NK-92 (cell line): ENCODE data around the gene UGT1A5.
"Not testable (repeated sequence)": the region's sequence is repeated elsewhere in the genome, so short reads cannot be mapped to it uniquely, and the experiment has no call there.

Source experiments
- DNase-seq: peaks from one replicate; lab custom pipeline; 2025; ENCODE audit not compliant: unreplicated experiment; lab: John Stamatoyannopoulos, UW

The UGT1A5 gene

DNA sequence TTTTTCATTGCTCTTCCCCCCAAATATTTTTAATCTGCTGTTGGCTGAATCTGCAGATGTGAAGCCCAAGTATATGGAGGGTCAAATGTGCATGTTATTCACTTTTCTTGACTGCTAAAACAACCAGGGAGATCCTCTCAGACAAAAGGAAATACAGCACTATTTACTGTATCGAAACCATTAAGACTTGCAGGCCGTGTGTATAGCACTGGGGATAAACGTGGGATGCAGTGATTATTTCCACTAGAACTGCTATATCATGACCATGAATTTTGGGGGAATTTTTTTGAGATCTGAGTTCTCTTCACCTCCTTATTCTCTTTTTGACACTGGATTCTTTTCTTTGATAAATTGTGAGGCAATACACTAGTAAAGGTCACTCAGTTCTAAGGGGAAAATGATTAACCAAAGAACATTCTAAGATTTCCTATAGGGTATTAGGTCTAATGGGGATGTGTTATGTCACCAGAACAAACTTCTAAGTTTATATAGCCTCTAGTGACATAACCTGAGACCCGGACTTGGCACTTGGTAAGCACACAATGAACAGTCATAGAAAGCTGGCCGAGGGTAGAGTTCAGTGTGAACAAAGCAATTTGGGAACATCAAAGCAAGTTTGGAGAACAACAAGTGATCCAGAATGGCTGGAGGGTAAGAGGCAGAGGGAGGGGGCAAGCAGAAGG, 32.5 kb downstream of the UGT1A5 start:
- no peak for DNase-seq

DNA sequence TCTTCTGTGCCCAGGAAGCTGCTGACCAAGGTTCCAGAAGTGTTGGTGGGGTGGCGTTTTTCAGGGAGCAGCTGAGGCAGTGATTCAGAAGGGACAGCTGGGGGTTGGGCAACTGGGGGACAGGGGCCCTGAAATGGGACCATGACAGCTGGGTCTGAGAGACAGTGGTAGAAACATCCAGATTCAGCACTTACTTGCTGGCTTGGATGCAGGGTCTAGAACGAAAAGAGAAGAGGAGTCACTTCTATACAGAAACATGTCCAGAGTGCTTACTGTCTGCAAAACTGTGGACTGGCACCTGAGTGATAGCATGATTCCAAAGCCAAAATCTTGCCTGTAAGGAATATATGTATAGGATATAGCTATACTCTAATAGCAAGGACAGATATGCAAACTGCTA, 33.1 kb downstream of the UGT1A5 start:
- not testable (repeated sequence) for DNase-seq

DNA sequence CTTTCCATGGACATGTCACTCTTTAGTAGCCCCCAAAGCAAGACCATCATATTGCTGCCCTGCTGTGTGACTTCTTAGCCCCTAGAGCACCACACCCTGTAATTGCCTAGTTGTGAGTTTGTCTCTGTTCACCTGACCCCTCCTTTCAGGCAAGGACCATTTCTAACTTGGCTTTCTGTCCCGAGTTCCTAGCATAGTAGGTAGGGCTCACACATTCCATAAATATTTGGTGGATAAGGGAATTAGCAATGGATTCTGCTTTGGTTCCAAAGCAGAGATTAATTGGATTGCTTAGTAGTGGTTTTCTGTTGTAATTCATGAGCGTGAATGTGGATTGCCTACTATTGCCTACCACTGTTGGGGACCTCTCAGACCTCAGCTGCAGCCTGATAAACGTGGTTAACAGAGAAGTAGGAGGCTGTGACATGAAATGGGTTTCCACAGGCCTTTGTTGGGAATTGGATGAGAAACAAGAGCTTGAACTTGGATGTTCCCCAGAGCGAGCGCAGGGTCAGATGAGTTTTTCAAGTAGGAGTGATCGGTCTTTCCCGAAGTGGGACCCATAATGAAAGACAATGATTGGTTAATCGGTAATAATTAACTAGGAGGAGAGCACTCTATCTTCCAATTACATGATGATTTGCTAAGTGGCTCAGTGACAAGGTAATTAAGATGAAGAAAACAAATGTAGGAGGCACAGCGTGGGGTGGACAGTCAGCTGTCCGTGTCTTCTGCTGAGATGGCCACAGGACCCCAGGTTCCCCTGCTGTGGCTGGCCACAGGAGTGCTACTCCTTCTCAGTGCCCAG, 34.0 kb downstream of the UGT1A5 start:
- no peak for DNase-seq

DNA sequence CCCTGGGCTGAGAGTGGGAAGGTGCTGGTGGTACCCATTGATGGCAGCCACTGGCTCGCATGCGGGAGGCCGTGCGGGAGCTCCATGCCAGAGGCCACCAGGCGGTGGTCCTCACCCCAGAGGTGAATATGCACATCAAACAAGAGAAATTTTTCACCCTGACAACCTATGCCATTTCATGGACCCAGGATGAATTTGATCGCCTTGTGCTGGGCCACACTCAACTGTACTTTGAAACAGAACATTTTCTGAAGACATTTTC, 34.5 kb downstream of the UGT1A5 start:
- no peak for DNase-seq

DNA sequence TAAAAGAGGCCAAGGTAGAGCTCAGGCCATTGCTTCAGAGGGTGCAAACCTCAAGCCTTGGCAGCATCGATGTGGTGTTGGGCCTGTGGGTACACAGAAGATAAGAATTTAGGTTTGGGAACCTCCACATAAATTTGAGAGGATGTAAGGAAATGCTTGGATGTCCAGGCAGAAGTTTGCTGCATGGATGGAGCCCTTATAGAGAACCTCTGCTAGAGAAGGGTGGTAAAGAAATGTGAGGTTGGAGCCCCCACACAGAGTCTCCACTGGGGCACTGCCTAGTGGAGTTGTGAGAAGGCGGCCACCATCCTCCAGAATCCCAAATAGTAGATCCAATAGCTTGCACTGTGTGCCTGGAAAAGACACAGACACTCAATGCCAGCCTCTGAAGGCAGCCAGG, 38.0 kb downstream of the UGT1A5 start:
- DNase-seq = not testable (repeated sequence)

DNA sequence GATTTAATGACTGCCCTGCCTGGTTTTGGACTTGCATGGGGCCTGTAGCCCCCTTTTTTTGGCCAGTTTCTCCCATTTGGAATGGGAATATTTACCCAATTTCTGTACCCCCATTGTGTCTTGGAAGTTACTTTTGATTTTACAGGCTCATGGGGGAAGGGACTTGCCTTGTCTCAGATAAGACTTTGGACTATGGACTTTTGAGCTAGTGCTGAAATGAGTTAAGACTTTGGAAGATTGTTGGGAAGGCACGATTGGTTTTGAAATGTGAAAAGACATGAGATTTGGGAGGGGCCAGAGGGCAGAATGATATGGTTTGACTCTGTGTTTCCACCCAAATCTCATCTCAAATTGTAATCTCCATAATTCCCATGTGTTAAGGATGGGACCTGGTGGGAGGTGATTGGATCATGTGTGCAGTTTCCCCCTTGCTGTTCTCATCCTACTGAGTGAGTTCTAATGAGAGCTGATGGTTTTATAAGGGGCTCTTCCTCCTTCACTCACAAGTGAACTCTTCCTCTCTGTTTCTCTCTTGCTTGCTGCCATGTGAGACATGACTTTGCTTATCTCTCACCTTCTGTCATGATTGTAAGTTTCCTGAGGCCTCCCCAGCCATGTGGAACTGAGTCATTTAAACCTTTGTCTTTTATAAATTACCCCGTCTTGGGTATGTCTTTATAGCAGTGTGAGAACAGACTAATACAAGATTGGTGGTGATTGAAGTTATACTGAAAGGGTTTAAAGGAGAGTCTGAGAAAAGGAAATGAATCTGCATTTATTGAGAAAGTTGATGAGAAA, 38.7 kb downstream of the UGT1A5 start:
- not testable (repeated sequence) for DNase-seq

DNA sequence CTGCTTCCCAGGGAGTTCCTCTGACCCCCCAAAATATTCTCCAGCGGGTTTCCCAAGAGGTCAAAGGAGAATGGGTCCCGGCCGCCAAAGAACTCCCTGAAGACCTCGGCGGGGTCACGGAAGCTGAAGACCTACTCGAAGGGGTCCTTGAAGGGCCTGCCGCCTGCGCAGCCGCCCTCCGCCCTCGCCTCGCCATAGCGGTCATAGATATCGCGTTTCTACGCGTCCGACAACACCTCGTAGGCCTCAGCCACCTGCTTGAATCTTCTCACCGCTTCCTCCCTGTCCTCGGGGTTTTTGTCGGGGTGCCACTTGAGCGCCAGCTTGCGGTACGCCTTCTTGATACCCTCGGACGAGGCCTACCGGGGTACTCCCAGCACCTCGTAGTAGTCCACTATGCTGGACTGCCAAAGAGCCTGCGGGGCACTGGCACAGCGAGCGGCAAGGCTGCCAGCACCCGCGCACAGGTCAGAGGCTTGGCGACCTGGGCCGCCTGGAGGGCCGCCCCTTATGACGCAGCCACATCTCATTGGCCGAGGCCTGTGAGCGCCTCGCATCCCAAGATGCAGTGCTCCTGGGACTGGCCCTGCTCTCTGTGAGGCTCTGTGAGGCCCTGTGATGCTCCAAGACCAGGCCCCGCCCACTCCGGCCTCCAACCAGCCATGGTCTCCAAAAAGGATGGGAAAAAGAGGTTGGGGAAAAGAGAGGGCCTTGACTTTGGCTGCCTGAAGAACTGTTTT, 42.3 kb downstream of the UGT1A5 start:
- DNase-seq = no peak

DNA sequence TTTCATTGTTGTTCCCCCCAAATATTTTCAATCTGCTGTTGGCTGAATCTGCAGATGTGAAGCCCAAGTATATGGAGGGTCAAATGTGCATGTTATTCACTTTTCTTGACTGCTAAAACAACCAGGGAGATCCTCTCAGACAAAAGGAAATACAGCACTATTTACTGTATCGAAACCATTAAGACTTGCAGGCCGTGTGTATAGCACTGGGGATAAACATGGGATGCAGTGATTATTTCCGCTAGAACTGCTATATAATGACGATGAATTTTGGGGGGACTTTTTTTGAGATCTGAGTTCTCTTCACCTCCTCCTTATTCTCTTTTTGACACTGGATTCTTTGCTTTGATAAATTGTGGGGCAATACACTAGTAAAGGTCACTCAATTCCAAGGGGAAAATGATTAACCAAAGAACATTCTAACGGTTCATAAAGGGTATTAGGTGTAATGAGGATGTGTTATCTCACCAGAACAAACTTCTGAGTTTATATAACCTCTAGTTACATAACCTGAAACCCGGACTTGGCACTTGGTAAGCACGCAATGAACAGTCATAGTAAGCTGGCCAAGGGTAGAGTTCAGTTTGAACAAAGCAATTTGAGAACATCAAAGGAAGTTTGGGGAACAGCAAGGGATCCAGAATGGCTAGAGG, 43.8 kb downstream of the UGT1A5 start:
- DNase-seq = no peak

DNA sequence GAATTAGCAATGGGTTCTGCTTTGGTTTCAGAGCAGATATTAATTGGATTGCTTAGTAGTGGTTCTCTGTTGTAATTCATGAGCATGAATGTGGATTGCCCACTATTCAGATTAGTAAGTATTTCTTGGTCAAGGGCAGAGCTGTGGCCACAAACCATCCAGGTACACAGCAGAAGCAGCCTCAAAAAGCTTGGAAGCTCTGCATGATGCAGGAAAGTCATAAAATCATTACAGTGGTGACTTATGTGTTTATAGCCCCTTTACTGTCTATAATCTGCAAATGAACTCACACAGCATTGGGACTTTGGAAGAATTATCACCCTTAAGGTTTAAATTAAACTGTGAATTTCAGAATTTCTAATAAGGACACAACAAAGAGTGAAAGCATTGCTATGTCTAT, 45.4 kb downstream of the UGT1A5 start:
- DNase-seq = no peak

DNA sequence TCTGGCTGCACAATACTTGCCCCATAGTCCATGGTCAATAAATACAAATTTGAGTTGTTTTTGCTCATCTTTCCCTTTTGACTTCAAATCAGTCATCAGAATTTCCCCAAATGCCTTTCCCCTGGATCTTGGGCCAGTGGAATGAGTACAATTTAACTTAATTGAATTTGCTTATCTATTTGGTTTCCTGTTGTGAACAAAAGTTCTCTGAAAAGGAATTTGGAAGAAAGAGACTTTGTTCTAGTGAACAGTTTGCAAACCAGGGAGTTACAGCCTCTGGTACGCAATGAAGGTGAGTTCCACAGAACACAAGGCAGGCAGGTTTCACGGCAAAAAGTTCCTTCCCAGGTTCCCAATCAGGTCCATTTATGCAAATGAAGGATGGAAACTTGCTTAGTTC, 46.1 kb downstream of the UGT1A5 start:
- no peak for DNase-seq

DNA sequence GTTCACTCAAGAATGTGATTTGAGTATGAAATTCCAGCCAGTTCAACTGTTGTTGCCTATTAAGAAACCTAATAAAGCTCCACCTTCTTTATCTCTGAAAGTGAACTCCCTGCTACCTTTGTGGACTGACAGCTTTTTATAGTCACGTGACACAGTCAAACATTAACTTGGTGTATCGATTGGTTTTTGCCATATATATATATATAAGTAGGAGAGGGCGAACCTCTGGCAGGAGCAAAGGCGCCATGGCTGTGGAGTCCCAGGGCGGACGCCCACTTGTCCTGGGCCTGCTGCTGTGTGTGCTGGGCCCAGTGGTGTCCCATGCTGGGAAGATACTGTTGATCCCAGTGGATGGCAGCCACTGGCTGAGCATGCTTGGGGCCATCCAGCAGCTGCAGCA, 47.3 kb downstream of the UGT1A5 start, which contains the start of gene UGT1A1:
UGT1A1 (plus strand) TSS at position 228 of the 400 bp plus-strand sequence; CDS start at position 246, 18 bp downstream.
- DNase-seq = no peak

DNA sequence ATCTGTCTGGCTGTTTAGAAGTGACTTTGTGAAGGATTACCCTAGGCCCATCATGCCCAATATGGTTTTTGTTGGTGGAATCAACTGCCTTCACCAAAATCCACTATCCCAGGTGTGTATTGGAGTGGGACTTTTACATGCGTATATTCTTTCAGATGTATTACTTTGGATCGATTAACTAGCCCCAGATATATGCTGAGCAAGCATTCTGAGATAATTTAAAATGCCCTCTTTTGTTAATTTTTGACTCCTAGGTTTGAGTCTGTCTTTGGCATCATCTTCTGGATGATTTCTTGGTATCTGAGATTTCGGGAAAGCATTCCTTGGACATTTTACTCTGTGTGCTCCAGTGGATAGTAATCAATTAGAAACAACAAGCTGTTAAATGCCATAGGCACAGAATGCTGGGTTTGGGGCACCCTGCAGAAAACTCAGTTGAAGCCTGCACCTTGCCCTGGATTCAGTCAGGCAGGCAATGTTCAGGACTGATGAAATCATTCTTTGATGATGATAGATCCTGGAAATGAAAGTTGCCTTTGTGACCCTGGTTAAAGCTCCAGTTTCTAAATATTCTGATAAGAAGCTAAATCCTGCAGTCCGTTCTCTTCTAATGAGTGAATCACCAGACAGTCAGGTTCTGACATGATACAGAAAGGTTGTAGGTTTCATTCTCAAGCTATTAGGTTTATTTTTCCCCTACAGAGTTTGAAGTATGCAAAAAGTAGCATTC, 48.5 kb downstream of the UGT1A5 start:
- no peak for DNase-seq

DNA sequence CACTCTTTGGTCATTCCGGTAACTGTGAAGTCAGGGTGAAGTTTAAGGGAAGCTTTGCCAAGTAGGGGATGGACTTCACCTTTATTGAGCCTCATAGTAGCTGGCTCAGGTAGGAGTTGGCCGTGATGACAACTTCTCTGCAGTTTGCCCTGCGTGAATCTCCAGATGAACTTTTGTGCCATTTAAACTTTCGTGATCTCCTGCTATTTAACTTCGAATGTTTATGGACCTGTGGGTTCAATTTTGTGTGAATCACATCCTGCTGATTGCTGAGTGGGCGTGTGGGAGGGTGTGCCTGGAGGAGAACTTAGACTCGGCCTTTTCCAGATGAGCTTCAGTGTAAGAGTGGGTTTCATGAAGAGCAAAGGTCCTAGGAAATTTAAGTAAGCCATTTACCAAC, 51.6 kb downstream of the UGT1A5 start:
- no peak for DNase-seq

DNA sequence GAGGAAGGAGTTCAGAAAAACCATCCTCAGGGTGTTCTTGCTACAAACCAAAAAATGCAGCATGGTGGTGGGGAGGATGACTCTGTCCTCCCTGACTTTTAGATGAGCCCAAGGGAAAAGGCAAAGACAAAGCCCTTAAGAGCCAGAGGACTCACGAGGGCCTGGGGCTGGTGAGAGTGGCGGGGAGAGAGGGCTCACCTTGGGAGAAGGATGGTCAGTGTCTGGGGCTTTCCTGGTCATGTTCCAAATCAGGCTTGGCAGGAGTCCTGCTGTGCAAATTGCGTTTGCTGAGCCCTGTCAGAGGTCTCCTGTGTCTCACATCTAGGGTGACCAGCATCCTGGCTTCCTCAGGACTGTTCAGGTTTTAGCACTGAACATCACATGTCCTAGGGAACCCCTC, 52.1 kb downstream of the UGT1A5 start:
- DNase-seq = no peak

DNA sequence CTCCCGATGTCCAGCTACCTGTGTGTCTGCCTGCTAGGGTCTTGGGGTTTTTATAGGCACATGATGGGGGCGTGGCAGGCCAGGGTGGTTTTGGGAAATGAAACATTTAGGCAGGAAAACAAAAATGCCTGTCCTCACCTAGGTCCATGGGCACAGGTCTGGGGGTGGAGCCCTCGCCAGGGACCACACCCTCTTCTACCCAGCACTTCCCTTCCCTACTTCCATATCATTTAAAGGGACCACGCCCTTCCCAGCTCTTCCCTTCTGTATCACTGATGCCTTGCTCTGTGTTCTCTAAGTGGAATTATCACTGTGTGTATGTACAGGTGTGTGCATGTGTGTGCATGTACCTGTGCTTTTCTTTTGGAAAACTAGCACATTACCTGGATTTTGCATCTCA, 53.7 kb downstream of the UGT1A5 start:
- no peak for DNase-seq

DNA sequence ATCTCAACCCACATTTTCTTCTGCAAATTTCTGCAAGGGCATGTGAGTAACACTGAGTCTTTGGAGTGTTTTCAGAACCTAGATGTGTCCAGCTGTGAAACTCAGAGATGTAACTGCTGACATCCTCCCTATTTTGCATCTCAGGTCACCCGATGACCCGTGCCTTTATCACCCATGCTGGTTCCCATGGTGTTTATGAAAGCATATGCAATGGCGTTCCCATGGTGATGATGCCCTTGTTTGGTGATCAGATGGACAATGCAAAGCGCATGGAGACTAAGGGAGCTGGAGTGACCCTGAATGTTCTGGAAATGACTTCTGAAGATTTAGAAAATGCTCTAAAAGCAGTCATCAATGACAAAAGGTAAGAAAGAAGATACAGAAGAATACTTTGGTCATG, 55.4 kb downstream of the UGT1A5 start:
- DNase-seq = no peak

DNA sequence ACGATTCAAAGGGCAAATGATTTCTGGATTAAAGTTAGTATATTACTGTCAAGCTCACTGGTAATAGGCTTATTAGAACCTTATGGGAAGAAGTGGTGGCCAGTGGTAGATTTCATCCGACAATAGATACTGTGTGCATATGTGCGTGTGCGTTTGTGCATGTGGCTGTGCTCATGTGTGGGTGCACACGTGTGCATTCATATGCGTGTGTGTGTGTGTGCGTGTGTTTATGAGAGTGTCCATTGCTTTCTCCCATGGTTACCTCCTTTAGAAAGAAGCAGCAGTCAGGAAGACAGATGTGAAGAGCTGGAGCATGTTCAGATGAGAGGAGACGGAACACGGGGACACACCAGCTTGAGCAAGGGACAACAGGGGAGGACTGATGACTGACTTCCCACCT, 56.6 kb downstream of the UGT1A5 start:
- DNase-seq = no peak

DNA sequence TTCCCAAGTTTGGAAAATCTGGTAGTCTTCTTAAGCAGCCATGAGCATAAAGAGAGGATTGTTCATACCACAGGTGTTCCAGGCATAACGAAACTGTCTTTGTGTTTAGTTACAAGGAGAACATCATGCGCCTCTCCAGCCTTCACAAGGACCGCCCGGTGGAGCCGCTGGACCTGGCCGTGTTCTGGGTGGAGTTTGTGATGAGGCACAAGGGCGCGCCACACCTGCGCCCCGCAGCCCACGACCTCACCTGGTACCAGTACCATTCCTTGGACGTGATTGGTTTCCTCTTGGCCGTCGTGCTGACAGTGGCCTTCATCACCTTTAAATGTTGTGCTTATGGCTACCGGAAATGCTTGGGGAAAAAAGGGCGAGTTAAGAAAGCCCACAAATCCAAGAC, 59.4 kb downstream of the UGT1A5 start:
- no peak for DNase-seq

DNA sequence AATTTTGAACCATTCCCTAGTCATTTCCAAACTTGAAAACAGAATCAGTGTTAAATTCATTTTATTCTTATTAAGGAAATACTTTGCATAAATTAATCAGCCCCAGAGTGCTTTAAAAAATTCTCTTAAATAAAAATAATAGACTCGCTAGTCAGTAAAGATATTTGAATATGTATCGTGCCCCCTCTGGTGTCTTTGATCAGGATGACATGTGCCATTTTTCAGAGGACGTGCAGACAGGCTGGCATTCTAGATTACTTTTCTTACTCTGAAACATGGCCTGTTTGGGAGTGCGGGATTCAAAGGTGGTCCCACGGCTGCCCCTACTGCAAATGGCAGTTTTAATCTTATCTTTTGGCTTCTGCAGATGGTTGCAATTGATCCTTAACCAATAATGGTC, 59.9 kb downstream of the UGT1A5 start:
- DNase-seq = no peak

DNA sequence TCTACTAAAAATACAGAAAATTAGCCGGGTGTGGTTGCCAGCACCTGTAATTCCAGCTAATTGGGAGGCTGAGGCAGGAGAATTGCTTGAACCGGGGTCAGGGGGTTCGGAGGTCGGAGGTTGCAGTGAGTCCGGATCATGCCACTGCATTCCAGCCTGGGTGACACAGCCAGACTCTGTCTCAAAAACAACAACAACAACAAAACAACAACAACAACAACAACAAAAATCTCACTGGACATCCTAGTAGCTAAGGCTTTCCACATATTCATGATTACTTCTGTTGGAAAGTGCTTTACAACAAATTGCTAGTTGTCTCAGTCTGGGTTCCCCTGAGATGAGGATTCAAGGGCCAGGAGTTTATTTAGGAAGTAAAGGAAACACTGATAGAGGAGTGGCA, 61.1 kb downstream of the UGT1A5 start:
- no peak for DNase-seq
